ENCODE data around the gene UNC13B.
A peak's percentile ranks its signal among the peaks of the same experiment; 100 is the strongest.

Gene UNC13B

DNA sequence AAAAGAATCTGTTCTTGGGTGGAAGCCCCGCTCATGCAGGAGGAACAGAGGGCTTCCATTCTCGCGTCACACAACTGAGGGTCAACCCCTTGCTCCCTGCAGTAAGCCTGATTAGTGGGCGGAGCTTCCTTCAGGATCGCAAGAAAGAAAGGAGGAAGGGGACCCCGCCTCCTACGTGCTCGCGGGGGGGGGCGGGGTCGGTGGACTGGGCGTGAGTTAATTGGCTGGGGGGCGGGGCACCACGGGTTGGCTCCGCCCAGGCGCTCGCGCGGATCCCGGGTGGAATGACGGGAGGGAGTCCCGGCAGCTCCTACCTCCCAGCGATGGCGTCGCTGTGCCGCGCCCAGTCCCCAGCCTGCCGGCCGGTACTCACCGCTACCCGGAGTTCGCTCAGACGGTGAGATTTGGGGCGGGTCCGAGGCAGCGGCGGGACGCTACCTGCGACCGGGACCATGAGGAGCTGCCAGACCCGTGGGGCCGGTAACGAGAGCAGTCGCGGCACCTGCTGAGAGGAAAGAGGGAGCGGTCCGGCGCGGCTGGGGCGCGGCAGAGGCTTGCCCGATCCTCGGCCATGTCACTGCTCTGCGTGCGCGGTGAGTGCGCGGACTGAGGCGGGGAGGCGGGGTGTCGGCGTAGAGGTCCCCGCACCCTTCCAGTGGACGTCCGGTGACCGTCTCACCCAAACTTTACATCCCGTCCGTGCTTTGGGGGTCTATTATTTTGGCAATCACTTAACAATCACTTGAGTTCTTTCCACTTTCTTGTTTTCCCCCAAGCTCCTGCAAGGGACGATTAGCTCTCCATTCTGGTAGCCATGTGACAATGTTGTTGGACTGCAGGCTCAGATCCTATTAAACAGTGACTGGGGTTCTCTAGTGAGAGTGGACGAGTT lies at the start of gene UNC13B:
Gene UNC13B (plus strand): TSS at position 297 of the 892 bp plus-strand sequence. CDS start 275 bp downstream, at position 572.
- no peaks in the 10 kb centered on the region for H3K27me3 ChIP-seq (ENCODE audit: control insufficient read depth, insufficient read depth, low read length)
- DNase-seq (ENCODE audit: low read depth, low spot score), result peak; percentile 87
- no CpG with 5 or more reads among the region's 70 CpGs for WGBS (ENCODE audit: insufficient coverage, insufficient read length)
- H3K4me1 ChIP-seq (ENCODE audit: control insufficient read depth, insufficient read depth, low read length), result no peaks in the 10 kb centered on the region; the same call in 1 of the 2 replicates
- H3K9me3 ChIP-seq (ENCODE audit: control insufficient read depth, insufficient read depth, low read length), result no peaks in the 10 kb centered on the region
- H3K36me3 ChIP-seq (ENCODE audit: control insufficient read depth, insufficient read depth, low read length), result no peaks in the 10 kb centered on the region
- peak within 1 kb of the TSS; percentile 92 for H3K4me3 ChIP-seq (ENCODE audit: low read length)
- H3K27ac ChIP-seq (ENCODE audit: low read length), result no peak within 1 kb of the TSS

- H3K27me3 ChIP-seq (ENCODE audit: control insufficient read depth, insufficient read depth, low read length), result no peaks in the 10 kb centered on the region
- no peak overlapping the region for H3K4me3 ChIP-seq (ENCODE audit: low read length)
- H3K4me1 ChIP-seq (ENCODE audit: control insufficient read depth, insufficient read depth, low read length), result peaks cover 6% of the 10 kb centered on the region
- DNase-seq (ENCODE audit: low read depth, low spot score), result no peak
- no peaks in the 10 kb centered on the region for H3K9me3 ChIP-seq (ENCODE audit: control insufficient read depth, insufficient read depth, low read length)
- no peak overlapping the region for H3K27ac ChIP-seq (ENCODE audit: low read length)
- WGBS (ENCODE audit: insufficient coverage, insufficient read length), result no CpG with 5 or more reads among the region's 3 CpGs
- H3K36me3 ChIP-seq (ENCODE audit: control insufficient read depth, insufficient read depth, low read length), result no peaks in the 10 kb centered on the region
These were observed 49.4 kb upstream of the UNC13B start for GRCh38 chr9:35112257-35113020.

DNA sequence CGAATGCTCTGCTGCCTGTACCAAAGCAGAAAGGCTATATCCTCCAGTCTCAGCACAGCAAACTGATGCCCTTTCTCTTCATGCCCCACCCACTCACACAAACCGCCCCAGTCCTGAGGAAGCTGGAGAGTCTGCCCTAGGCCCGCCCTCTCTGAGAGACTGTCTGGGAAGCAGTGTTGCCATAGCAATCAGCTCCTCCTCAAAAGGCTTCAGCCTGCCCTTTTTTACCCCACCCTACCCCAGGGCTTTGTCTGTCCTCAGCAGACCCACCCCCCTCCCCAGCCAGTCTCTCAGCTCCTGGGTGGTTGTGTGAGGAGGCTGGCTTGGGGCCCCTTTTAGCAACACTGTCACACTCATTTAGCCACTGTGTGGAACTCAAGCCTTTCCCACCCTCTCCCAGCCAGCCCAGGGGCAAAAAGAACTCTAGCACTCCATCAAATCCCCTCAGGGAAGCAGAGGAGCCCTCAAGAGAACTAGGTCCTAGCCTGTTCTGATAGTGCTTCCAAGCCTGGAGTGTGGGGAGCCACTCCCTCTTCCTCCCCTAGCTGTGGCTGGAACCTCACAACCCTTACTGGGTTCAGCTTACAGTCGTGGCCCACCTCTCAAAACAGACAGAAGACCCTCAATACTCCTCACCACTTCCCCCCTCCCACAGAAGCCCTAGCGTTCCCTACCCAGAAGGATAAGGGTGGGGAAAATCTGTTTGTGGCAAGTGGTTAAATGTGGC lies 47.5 kb upstream of the UNC13B start:
- no CpG with 5 or more reads among the region's 5 CpGs for WGBS (ENCODE audit: insufficient coverage, insufficient read length)
- no peaks in the 10 kb centered on the region for H3K9me3 ChIP-seq (ENCODE audit: control insufficient read depth, insufficient read depth, low read length)
- no peaks in the 10 kb centered on the region for H3K27me3 ChIP-seq (ENCODE audit: control insufficient read depth, insufficient read depth, low read length)
- no peaks in the 10 kb centered on the region for H3K36me3 ChIP-seq (ENCODE audit: control insufficient read depth, insufficient read depth, low read length)
- DNase-seq (ENCODE audit: low read depth, low spot score), result no peak
- H3K4me3 ChIP-seq (ENCODE audit: low read length), result peak overlapping the region; percentile 6; the same call in 1 of the 2 replicates
- H3K27ac ChIP-seq (ENCODE audit: low read length), result no peak overlapping the region
- H3K4me1 ChIP-seq (ENCODE audit: control insufficient read depth, insufficient read depth, low read length), result peaks cover 6% of the 10 kb centered on the region

- Histone ChIP-seq H3K27me3 (ENCODE audit: control insufficient read depth, insufficient read depth, low read length) (no peaks in the 10 kb centered on the region), H3K27ac (ENCODE audit: low read length) (no peak overlapping the region), H3K9me3 (ENCODE audit: control insufficient read depth, insufficient read depth, low read length) (no peaks in the 10 kb centered on the region), H3K4me1 (ENCODE audit: control insufficient read depth, insufficient read depth, low read length) (peaks cover 6% of the 10 kb centered on the region), H3K36me3 (ENCODE audit: control insufficient read depth, insufficient read depth, low read length) (no peaks in the 10 kb centered on the region), H3K4me3 (ENCODE audit: low read length) (peak overlapping the region; percentile 60; the same call in 1 of the 2 replicates)
- no peak for DNase-seq (ENCODE audit: low read depth, low spot score)
- no CpG with 5 or more reads among the region's 12 CpGs for WGBS (ENCODE audit: insufficient coverage, insufficient read length)
These were observed 46.8 kb upstream of the UNC13B start for GRCh38 chr9:35114840-35115628.

- H3K4me1 ChIP-seq (ENCODE audit: control insufficient read depth, insufficient read depth, low read length), result peaks cover 6% of the 10 kb centered on the region
- no CpG with 5 or more reads among the region's 54 CpGs for WGBS (ENCODE audit: insufficient coverage, insufficient read length)
- no peaks in the 10 kb centered on the region for H3K9me3 ChIP-seq (ENCODE audit: control insufficient read depth, insufficient read depth, low read length)
- H3K4me3 ChIP-seq (ENCODE audit: low read length), result peak within 1 kb of the TSS; percentile 60; the same call in 1 of the 2 replicates
- DNase-seq (ENCODE audit: low read depth, low spot score), result peak; percentile 95
- H3K27ac ChIP-seq (ENCODE audit: low read length), result no peak within 1 kb of the TSS
- no peaks in the 10 kb centered on the region for H3K36me3 ChIP-seq (ENCODE audit: control insufficient read depth, insufficient read depth, low read length)
- H3K27me3 ChIP-seq (ENCODE audit: control insufficient read depth, insufficient read depth, low read length), result no peaks in the 10 kb centered on the region
These were observed 45.9 kb upstream of the UNC13B start, which contains the start of gene ATOSB for GRCh38 chr9:35115680-35116538. ATOSB (minus strand) TSS chr9:35115862; CDS start chr9:35108274, 7,588 bp downstream.

- H3K27ac ChIP-seq (ENCODE audit: low read length), result no peak overlapping the region
- DNase-seq (ENCODE audit: low read depth, low spot score), result no peak
- no CpG with 5 or more reads among the region's 12 CpGs for WGBS (ENCODE audit: insufficient coverage, insufficient read length)
These were observed 45.3 kb upstream of the UNC13B start for GRCh38 chr9:35116539-35116897.

GRCh38 chr9:35116898-35117551 lies 44.8 kb upstream of the UNC13B start:
- no peaks in the 10 kb centered on the region for H3K27me3 ChIP-seq (ENCODE audit: control insufficient read depth, insufficient read depth, low read length)
- no peak for DNase-seq (ENCODE audit: low read depth, low spot score)
- H3K4me1 ChIP-seq (ENCODE audit: control insufficient read depth, insufficient read depth, low read length), result peaks cover 6% of the 10 kb centered on the region
- no peaks in the 10 kb centered on the region for H3K9me3 ChIP-seq (ENCODE audit: control insufficient read depth, insufficient read depth, low read length)
- peak overlapping the region; percentile 37; the same call in 1 of the 2 replicates for H3K4me3 ChIP-seq (ENCODE audit: low read length)
- H3K27ac ChIP-seq (ENCODE audit: low read length), result no peak overlapping the region
- H3K36me3 ChIP-seq (ENCODE audit: control insufficient read depth, insufficient read depth, low read length), result no peaks in the 10 kb centered on the region
- no CpG with 5 or more reads among the region's 30 CpGs for WGBS (ENCODE audit: insufficient coverage, insufficient read length)

More at GRCh38 chr9:35116539-35116897, 45.3 kb upstream of the UNC13B start:
- no peaks in the 10 kb centered on the region for H3K27me3 ChIP-seq (ENCODE audit: control insufficient read depth, insufficient read depth, low read length)
- no peaks in the 10 kb centered on the region for H3K9me3 ChIP-seq (ENCODE audit: control insufficient read depth, insufficient read depth, low read length)
- no peaks in the 10 kb centered on the region for H3K36me3 ChIP-seq (ENCODE audit: control insufficient read depth, insufficient read depth, low read length)
- peaks cover 6% of the 10 kb centered on the region for H3K4me1 ChIP-seq (ENCODE audit: control insufficient read depth, insufficient read depth, low read length)
- peak overlapping the region; percentile 37; the same call in 1 of the 2 replicates for H3K4me3 ChIP-seq (ENCODE audit: low read length)

- H3K27ac ChIP-seq (ENCODE audit: low read length), result no peak overlapping the region
- no peaks in the 10 kb centered on the region for H3K27me3 ChIP-seq (ENCODE audit: control insufficient read depth, insufficient read depth, low read length)
- H3K4me1 ChIP-seq (ENCODE audit: control insufficient read depth, insufficient read depth, low read length), result no peaks in the 10 kb centered on the region; the same call in 1 of the 2 replicates
- no peaks in the 10 kb centered on the region for H3K36me3 ChIP-seq (ENCODE audit: control insufficient read depth, insufficient read depth, low read length)
- no peaks in the 10 kb centered on the region; the same call in 1 of the 2 replicates for H3K9me3 ChIP-seq (ENCODE audit: control insufficient read depth, insufficient read depth, low read length)
- DNase-seq (ENCODE audit: low read depth, low spot score), result no peak
- WGBS (ENCODE audit: insufficient coverage, insufficient read length), result no CpG with 5 or more reads among the region's 6 CpGs
- H3K4me3 ChIP-seq (ENCODE audit: low read length), result no peak overlapping the region
These were observed 26.9 kb upstream of the UNC13B start for GRCh38 chr9:35134920-35135319.
